Measurements from ENCODE around the gene MYMX.

- TF ChIP-seq CTCF (IDR thresholded peaks at IDR 0.05; ENCODE audit: low read depth, low read length, missing input control) (no peak), REST (IDR thresholded peaks at IDR 0.05) (no peak), EGR1 (IDR thresholded peaks at IDR 0.05; ENCODE audit: low read depth in 2 of 2) (no peak), TAF1 (conservative IDR thresholded peaks at IDR 0.05) (no peak), ATF3 (IDR thresholded peaks at IDR 0.05) (no peak)
These were observed 2.4 kb upstream of the MYMX start for GRCh38 chr6:44214307-44214706.

Data from liver (tissue), 3 donors.